PC-3 (cell line): Measurements from ENCODE around the gene GTPBP6.

ENCODE experiments used
- CTCF ChIP-seq: fragments of 300-600 bp; sonication (generic); conservative IDR thresholded peaks from 2 replicates; pipeline ENCODE4 v1.5.1; 2017; ENCODE audit warnings: antibody characterized with exemption, low read depth, mild to moderate bottlenecking, low read length
- EZH2 ChIP-seq: fragments of 300-600 bp; sonication (generic); IDR thresholded peaks from one replicate; pipeline ENCODE4 v1.6.1; 2017; ENCODE audit warnings: antibody characterized with exemption, mild to moderate bottlenecking, low read length; ENCODE audit not compliant: unreplicated experiment
- EZH2phosphoT487 ChIP-seq: fragments of 300-600 bp; sonication (generic); IDR thresholded peaks from 2 replicates; pipeline ENCODE4 v1.6.1; 2018; ENCODE audit warnings: mild to moderate bottlenecking, antibody characterized with exemption, low read length, borderline replicate concordance

- TF ChIP-seq CTCF (no peak), EZH2 (no peak), EZH2phosphoT487 (no peak)
These were observed 41.9 kb downstream of the GTPBP6 start for GRCh38 chrX:276581-277201.
